Activated B cell treated with CpG ODN at 0.5 μM for 24 hours (primary cell): ENCODE results near the gene RGMA. TPM values are rescaled to one million over a fixed set of nuclear protein-coding genes. Genes with fewer than 3 reads are reported as not detected.
A peak's percentile ranks its signal among the peaks of the same experiment; 100 is the strongest.

Experiments
- ATAC-seq: fragments of 200-7000 bp; cut with Tn5 transposase; one replicate; pipeline ENCODE4 v1.10.0; 2021; ENCODE audit warnings: low read depth, mild to moderate bottlenecking, moderate library complexity
- CTCF ChIA-PET: fragments of 350-600 bp; sonication (Branson Sonifier 250); formaldehyde crosslinking; loops from one replicate; lab custom pipeline; 2021; ENCODE audit warnings: antibody characterized with exemption; lab: Charles Lee
- POLR2A ChIA-PET: fragments of 350-600 bp; sonication (Branson Sonifier 250); formaldehyde crosslinking; loops from one replicate; lab custom pipeline; 2021; ENCODE audit warnings: antibody characterized with exemption; lab: Charles Lee
- DNase-seq: peaks from one replicate; pipeline ENCODE4 v3.0.0; 2022
- H3K27ac Mint-ChIP-seq: one replicate; pipeline ENCODE4 v1.8.0; 2020; ENCODE audit warnings: mixed read lengths
- H3K27me3 Mint-ChIP-seq: one replicate; pipeline ENCODE4 v1.8.0; 2021; ENCODE audit warnings: mixed read lengths
- H3K36me3 Mint-ChIP-seq: one replicate; pipeline ENCODE4 v1.8.0; 2021; ENCODE audit warnings: low read depth, mixed read lengths
- H3K4me1 Mint-ChIP-seq: one replicate; pipeline ENCODE4 v1.8.0; 2021; ENCODE audit warnings: mixed read lengths
- H3K4me3 Mint-ChIP-seq: one replicate; pipeline ENCODE4 v1.8.0; 2020; ENCODE audit warnings: mild to moderate bottlenecking, mixed read lengths
- H3K9me3 Mint-ChIP-seq: one replicate; pipeline ENCODE4 v1.8.0; 2020; ENCODE audit warnings: mixed read lengths
- intact Hi-C: fragments of 100-400 bp; cut with micrococcal nuclease; formaldehyde crosslinking; loops from one replicate; pipeline ENCODE4 v1.15.1; 2024
- total RNA-seq: library from RNA; stranded (reverse); gene quantifications from 2 replicates; pipeline ENCODE4 v1.2.3, GENCODE V29; 2022
- TF ChIP-seq, protein P1 (sequence below): fragments of 200-600 bp; IDR thresholded peaks from one replicate; pipeline ENCODE4 v1.8.0; 2022; ENCODE audit warnings: antibody characterized with exemption, mild to moderate bottlenecking

RGMA gene
- not detected in 2 replicates for total RNA-seq

GRCh38 chr15:93088981-93089726 lies at the start of gene RGMA:
TSS of gene RGMA (minus strand) at chr15:93089211. CDS start at chr15:93088932, 279 bp downstream.
- H3K4me3 Mint-ChIP-seq: peak within 1 kb of the TSS; percentile 73
- no peaks in the 10 kb centered on the region for H3K9me3 Mint-ChIP-seq
- ATAC-seq: no peak
- intact Hi-C loops: loop anchor here (5.0 kb wide), 1 partner anchor 1033 kb away; no protein-coding TSS in a partner anchor
- TF ChIP-seq, protein P1, sequence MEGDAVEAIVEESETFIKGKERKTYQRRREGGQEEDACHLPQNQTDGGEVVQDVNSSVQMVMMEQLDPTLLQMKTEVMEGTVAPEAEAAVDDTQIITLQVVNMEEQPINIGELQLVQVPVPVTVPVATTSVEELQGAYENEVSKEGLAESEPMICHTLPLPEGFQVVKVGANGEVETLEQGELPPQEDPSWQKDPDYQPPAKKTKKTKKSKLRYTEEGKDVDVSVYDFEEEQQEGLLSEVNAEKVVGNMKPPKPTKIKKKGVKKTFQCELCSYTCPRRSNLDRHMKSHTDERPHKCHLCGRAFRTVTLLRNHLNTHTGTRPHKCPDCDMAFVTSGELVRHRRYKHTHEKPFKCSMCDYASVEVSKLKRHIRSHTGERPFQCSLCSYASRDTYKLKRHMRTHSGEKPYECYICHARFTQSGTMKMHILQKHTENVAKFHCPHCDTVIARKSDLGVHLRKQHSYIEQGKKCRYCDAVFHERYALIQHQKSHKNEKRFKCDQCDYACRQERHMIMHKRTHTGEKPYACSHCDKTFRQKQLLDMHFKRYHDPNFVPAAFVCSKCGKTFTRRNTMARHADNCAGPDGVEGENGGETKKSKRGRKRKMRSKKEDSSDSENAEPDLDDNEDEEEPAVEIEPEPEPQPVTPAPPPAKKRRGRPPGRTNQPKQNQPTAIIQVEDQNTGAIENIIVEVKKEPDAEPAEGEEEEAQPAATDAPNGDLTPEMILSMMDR: no peak
- H3K4me1 Mint-ChIP-seq: peaks cover 21% of the 10 kb centered on the region
- no peaks in the 10 kb centered on the region for H3K36me3 Mint-ChIP-seq
- peaks cover 59% of the 10 kb centered on the region for H3K27me3 Mint-ChIP-seq
- DNase-seq: no peak
- ChIA-PET CTCF (no interaction called here), POLR2A (no interaction called here)
- no peak within 1 kb of the TSS for H3K27ac Mint-ChIP-seq

- Mint-ChIP-seq H3K27me3 (no peaks in the 10 kb centered on the region), H3K9me3 (no peaks in the 10 kb centered on the region), H3K4me1 (no peaks in the 10 kb centered on the region), H3K4me3 (no peak overlapping the region), H3K27ac (no peak overlapping the region), H3K36me3 (no peaks in the 10 kb centered on the region)
- CTCF ChIA-PET: no interaction called here
- intact Hi-C loops: no loop called here
- no peak for DNase-seq
- TF ChIP-seq, protein P1: no peak
- ATAC-seq: no peak
- POLR2A ChIA-PET: no interaction called here
These were observed 47.6 kb upstream of the RGMA start for GRCh38 chr15:93136606-93137005.

- CTCF ChIA-PET: no interaction called here
These were observed 47.0 kb upstream of the RGMA start for GRCh38 chr15:93135997-93136397.

GRCh38 chr15:93135459-93135858 lies 46.4 kb upstream of the RGMA start:
- Mint-ChIP-seq H3K4me1 (no peaks in the 10 kb centered on the region), H3K4me3 (no peak overlapping the region), H3K27me3 (no peaks in the 10 kb centered on the region), H3K9me3 (no peaks in the 10 kb centered on the region), H3K27ac (no peak overlapping the region), H3K36me3 (no peaks in the 10 kb centered on the region)
- ChIA-PET CTCF (no interaction called here), POLR2A (no interaction called here)
- no peak for DNase-seq
- TF ChIP-seq, protein P1: no peak
- intact Hi-C loops: no loop called here
- no peak for ATAC-seq

More at GRCh38 chr15:93135997-93136397, 47.0 kb upstream of the RGMA start:
- Mint-ChIP-seq H3K27me3 (no peaks in the 10 kb centered on the region), H3K4me3 (no peak overlapping the region), H3K27ac (no peak overlapping the region), H3K36me3 (no peaks in the 10 kb centered on the region), H3K4me1 (no peaks in the 10 kb centered on the region), H3K9me3 (no peaks in the 10 kb centered on the region)
- POLR2A ChIA-PET: no interaction called here
- ATAC-seq: no peak
- intact Hi-C loops: no loop called here
- DNase-seq: no peak
- TF ChIP-seq, protein P1: no peak

DNA sequence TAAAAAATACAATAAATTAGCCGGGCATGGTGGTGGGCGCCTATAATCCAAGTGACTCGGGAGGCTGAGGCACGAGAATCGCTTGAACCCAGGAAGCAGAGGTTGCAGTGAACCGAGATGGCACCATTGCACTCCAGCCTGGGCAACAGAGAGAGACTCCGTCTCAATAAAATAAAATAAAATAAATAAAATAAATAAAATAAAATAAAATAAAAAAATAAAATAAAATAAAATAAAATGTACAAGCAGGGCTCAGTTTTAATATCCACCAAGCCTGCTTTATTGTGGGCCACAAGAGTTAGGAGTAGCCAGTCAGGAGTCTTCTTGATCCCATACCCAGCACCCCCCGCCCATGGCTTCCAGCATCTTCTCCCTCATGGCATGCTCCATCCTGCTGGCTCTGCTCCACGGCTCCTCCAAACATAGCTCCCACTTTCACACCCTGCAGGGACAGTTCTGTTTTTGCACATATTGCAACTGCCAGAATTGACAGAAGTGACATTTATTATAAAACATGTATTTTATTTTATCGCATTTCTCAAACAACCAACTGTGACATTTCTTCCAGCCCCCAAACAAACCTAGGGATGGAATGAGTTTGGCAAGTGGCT lies 42.6 kb upstream of the RGMA start:
- no peaks in the 10 kb centered on the region for H3K4me1 Mint-ChIP-seq
- H3K27me3 Mint-ChIP-seq: no peaks in the 10 kb centered on the region
- intact Hi-C loops: no loop called here
- no peak overlapping the region for H3K27ac Mint-ChIP-seq
- POLR2A ChIA-PET: no interaction called here
- no peak overlapping the region for H3K4me3 Mint-ChIP-seq
- TF ChIP-seq, protein P1: no peak
- DNase-seq: no peak
- no peaks in the 10 kb centered on the region for H3K36me3 Mint-ChIP-seq
- H3K9me3 Mint-ChIP-seq: no peaks in the 10 kb centered on the region
- ATAC-seq: no peak
- CTCF ChIA-PET: no interaction called here
